Common myeloid progenitor, CD34-positive (primary cell): ENCODE measurements around the gene HIF1A.

Source experiments
- CTCF ChIA-PET: fragments of 350-600 bp; sonication (Branson Sonifier 250); formaldehyde crosslinking; loops from one replicate; lab custom pipeline; 2021; ENCODE audit warnings: antibody characterized with exemption; lab: Charles Lee
- POLR2A ChIA-PET: fragments of 350-600 bp; sonication (Branson Sonifier 250); formaldehyde crosslinking; loops from one replicate; lab custom pipeline; 2021; ENCODE audit warnings: antibody characterized with exemption; lab: Charles Lee
- DNase-seq, 3 donors: peaks; one replicate each; pipeline versions ENCODE4 v3.0.0 to v3.0.0-alpha.2; 2013
- H3K27ac ChIP-seq, 2 experiments: 1 replicate in 1 of 2; 2 replicates in 1 of 2; pipeline ENCODE4 v1.7.0; 2013; ENCODE audit warnings: inconsistent platforms in 2 of 2, low read length in 2 of 2, mild to moderate bottlenecking in 2 of 2, low read depth in 1 of 2, moderate library complexity in 1 of 2; ENCODE audit not compliant: severe bottlenecking in 2 of 2, insufficient read depth in 1 of 2, poor library complexity in 1 of 2
- H3K27me3 ChIP-seq, 5 experiments: replicated peaks in 2 of 5; 1 replicate in 3 of 5; 2 replicates in 2 of 5; pipeline versions ENCODE4 v1.6.1 to v1.7.0; 2013; ENCODE audit warnings: low read length in 4 of 5, mild to moderate bottlenecking in 2 of 5, moderate library complexity in 2 of 5, inconsistent platforms in 1 of 5; ENCODE audit not compliant: insufficient read depth in 5 of 5, control insufficient read depth in 4 of 5
- H3K36me3 ChIP-seq, 4 experiments: 1 replicate in 2 of 4; 2 replicates in 2 of 4; pipeline versions ENCODE4 v1.6.1 to v1.7.0; 2013; ENCODE audit warnings: low read length in 3 of 4, control low read depth in 1 of 4, mild to moderate bottlenecking in 1 of 4; ENCODE audit not compliant: control insufficient read depth in 4 of 4, insufficient read depth in 4 of 4
- H3K4me1 ChIP-seq, 4 experiments: 1 replicate in 3 of 4; 2 replicates in 1 of 4; pipeline versions ENCODE4 v1.6.1 to v1.7.1; 2013; ENCODE audit warnings: low read length in 3 of 4, mild to moderate bottlenecking in 3 of 4, control low read depth in 1 of 4, inconsistent platforms in 1 of 4, moderate library complexity in 1 of 4; ENCODE audit not compliant: control insufficient read depth in 4 of 4, insufficient read depth in 4 of 4; ENCODE audit errors: control extremely low read depth in 1 of 4
- H3K4me3 ChIP-seq, 7 experiments: 1 replicate in 4 of 7; 2 replicates in 3 of 7; pipeline versions ENCODE4 v1.5.1 to v1.7.0; 2013; ENCODE audit warnings: mild to moderate bottlenecking in 7 of 7, low read length in 6 of 7, moderate library complexity in 6 of 7, inconsistent platforms in 2 of 7, low read depth in 2 of 7, control low read depth in 1 of 7; ENCODE audit not compliant: insufficient read depth in 4 of 7, control insufficient read depth in 1 of 7; ENCODE audit errors: extremely low read depth in 1 of 7
- H3K9me3 ChIP-seq, 5 experiments: 1 replicate in 4 of 5; 2 replicates in 1 of 5; pipeline versions ENCODE4 v1.6.1 to v1.7.1; 2013; ENCODE audit warnings: low read length in 4 of 5, mild to moderate bottlenecking in 2 of 5, inconsistent platforms in 1 of 5, low read depth in 1 of 5, moderate library complexity in 1 of 5; ENCODE audit not compliant: control insufficient read depth in 4 of 5, insufficient read depth in 2 of 5; ENCODE audit errors: control extremely low read depth in 1 of 5
- WGBS: methylation state at CpG from one replicate; pipeline ENCODE4 v1.1.5; 2013; ENCODE audit not compliant: insufficient coverage; 5-methylcytosine and 5-hydroxymethylcytosine counted together

The HIF1A gene

DNA sequence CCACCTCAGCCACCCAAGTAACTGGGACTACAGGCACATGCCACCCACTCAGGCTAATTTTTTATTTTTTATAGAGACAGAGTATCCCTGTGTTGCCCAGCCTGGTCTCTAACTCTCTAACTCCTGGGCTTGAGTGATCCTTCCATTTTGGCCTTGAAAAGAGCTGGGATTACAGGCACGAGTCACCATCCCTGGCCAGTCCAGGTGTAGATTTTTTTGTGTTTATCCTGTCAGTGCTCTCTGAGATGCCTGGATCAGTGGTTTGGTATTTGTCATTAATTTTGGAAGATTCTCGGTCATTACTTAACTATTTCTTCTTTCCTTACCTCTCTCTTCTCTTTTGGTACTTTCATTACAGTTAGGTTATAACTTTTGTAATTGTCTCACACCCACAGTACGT, 5.3 kb upstream of the HIF1A start:
- no peaks in the 10 kb centered on the region for H3K36me3 ChIP-seq
- WGBS, result no CpG with 5 or more reads among the region's 3 CpGs
- no peaks in the 10 kb centered on the region for H3K27me3 ChIP-seq
- POLR2A ChIA-PET, result interaction anchor here (0.6 kb wide), 1 partner anchor 1586 kb away, joined by 4 read pairs; no protein-coding TSS in a partner anchor
- no peak overlapping the region for H3K27ac ChIP-seq
- CTCF ChIA-PET, result interaction anchor here (1.1 to 2.8 kb wide), 2 partner anchors 9 to 29 kb away, joined by 3 to 10 read pairs; no protein-coding TSS in a partner anchor
- no peak for DNase-seq
- H3K4me3 ChIP-seq, result no peak overlapping the region
- H3K4me1 ChIP-seq, result peaks cover 3 to 16% (median 4%) of the 10 kb centered on the region in 4 experiments
- no peaks in the 10 kb centered on the region for H3K9me3 ChIP-seq

DNA sequence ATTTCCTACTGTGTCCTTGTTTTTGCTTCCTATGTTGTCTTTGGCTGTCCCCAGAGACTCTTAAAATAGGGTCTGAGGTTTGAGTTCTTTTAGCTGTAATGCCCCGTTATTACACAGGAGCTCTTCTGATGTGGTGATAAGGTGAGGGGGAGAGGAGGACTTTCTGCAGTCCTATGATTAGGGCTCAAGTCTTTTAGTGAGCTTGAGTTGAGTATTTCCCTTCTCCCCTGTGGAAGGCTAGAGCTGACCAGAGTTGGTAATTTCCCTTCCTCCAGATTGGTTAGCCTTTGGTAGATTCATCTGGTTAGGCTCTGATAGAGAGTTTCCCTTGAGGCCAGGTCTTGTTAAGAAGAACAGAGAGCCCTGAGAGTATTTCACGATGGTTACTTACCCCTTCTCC, 4.3 kb upstream of the HIF1A start:
- Histone ChIP-seq H3K36me3 (no peaks in the 10 kb centered on the region), H3K4me1 (peaks cover 3 to 16% (median 4%) of the 10 kb centered on the region in 4 experiments), H3K27me3 (no peaks in the 10 kb centered on the region), H3K4me3 (no peak overlapping the region), H3K27ac (no peak overlapping the region), H3K9me3 (no peaks in the 10 kb centered on the region)
- no peak for DNase-seq
- 100% methylated on average over 1 of the region's 2 CpGs for WGBS
- CTCF ChIA-PET, result interaction anchor here (1.3 to 2.8 kb wide), 3 partner anchors 8 to 221 kb away, joined by 3 to 10 read pairs (median 4); no protein-coding TSS in a partner anchor
- POLR2A ChIA-PET, result no interaction called here

- Histone ChIP-seq H3K9me3 (no peaks in the 10 kb centered on the region), H3K27ac (no peak overlapping the region), H3K27me3 (no peaks in the 10 kb centered on the region), H3K4me1 (peaks cover 3 to 16% (median 4%) of the 10 kb centered on the region in 4 experiments), H3K36me3 (no peaks in the 10 kb centered on the region), H3K4me3 (no peak overlapping the region)
- DNase-seq, result no peak
- POLR2A ChIA-PET, result no interaction called here
- CTCF ChIA-PET, result interaction anchor here (0.9 to 2.8 kb wide), 4 partner anchors 9 to 222 kb away, joined by 3 to 10 read pairs (median 4); no protein-coding TSS in a partner anchor
Observed at GRCh38 chr14:61691495-61691894, 3.8 kb upstream of the HIF1A start.

- Histone ChIP-seq H3K4me3 (no peak overlapping the region), H3K9me3 (no peaks in the 10 kb centered on the region), H3K27ac (no peak overlapping the region), H3K27me3 (no peaks in the 10 kb centered on the region), H3K36me3 (no peaks in the 10 kb centered on the region), H3K4me1 (peaks cover 13 to 31% (median 23%) of the 10 kb centered on the region in 4 experiments)
- no peak for DNase-seq
- WGBS, result 100% methylated on average over 4 of the region's 6 CpGs
- ChIA-PET POLR2A (interaction anchor here (0.8 kb wide), 1 partner anchor 10 kb away, joined by 3 read pairs; no protein-coding TSS in a partner anchor), CTCF (interaction anchor here (1.0 to 1.2 kb wide), 2 partner anchors 11 to 22 kb away, joined by 3 to 4 read pairs; no protein-coding TSS in a partner anchor)
Observed at GRCh38 chr14:61694039-61694438, 1.3 kb upstream of the HIF1A start.

DNA sequence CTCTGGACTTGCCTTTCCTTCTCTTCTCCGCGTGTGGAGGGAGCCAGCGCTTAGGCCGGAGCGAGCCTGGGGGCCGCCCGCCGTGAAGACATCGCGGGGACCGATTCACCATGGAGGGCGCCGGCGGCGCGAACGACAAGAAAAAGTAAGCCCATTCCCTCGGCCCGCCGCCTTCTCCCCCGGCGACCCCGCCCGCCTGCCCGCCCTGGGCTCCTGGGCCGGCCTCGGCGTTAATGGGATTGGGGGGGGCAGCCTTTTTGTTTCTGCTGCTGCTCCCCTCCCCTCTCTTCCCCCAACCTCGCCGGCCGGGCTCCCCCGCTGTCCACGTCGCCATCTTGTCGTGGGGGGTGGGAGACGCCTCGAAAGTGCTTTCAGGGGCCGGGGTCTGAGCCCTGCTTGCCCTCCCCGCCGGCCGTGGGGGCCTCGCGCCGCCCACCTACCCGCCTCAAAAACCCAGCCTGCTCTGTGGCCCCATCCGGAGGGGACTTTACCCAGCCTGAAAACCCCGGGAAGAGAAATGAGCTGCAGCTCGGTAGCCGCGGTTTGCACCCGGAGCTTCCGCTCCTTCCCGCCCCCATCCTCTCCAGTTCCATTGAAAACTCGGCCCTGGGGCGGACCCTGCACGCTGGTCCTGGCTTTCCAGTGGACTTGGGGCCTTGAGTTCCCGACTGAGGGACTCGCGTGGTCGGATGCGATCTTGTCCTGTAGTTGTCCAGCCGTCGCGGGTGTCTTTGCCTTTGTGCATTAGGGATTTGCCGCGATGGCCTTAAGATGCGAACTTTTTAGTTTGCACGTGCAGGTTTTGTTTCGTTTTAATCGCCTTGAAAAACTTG, 598 bp downstream of the HIF1A start:
- Histone ChIP-seq H3K36me3 (peaks cover 0 to 5% (median under 1%) of the 10 kb centered on the region in 4 experiments), H3K27me3 (no peaks in the 10 kb centered on the region), H3K9me3 (no peaks in the 10 kb centered on the region), H3K27ac (peak overlapping the region; percentile 87 to 90), H3K4me1 (peaks cover 16 to 46% (median 36%) of the 10 kb centered on the region in 4 experiments), H3K4me3 (peak overlapping the region; percentile 94 to 100 (median 98))
- ChIA-PET POLR2A (interaction anchor here (1.3 to 1.6 kb wide), 2 partner anchors 24 to 219 kb away, joined by 6 to 8 read pairs; no protein-coding TSS in a partner anchor), CTCF (interaction anchor here (1.0 kb wide), 1 partner anchor 8 kb away, joined by 4 read pairs; no protein-coding TSS in a partner anchor)
- DNase-seq, result peak; percentile 25 to 69 (median 53)
- 0% methylated on average over 55 of the region's 70 CpGs for WGBS

GRCh38 chr14:61696753-61697318, 1.5 kb downstream of the HIF1A start:
- Histone ChIP-seq H3K27ac (peak overlapping the region; percentile 40 to 90), H3K36me3 (peaks cover 0 to 5% (median under 1%) of the 10 kb centered on the region in 4 experiments), H3K4me3 (peak overlapping the region in 6 of 7 experiments; percentile 97 to 100 (median 98)), H3K9me3 (no peaks in the 10 kb centered on the region), H3K27me3 (no peaks in the 10 kb centered on the region), H3K4me1 (peaks cover 16 to 44% (median 36%) of the 10 kb centered on the region in 4 experiments)
- WGBS, result no CpG with 5 or more reads among the region's 5 CpGs
- no peak for DNase-seq
- ChIA-PET POLR2A (interaction anchor here (2.3 kb wide), 1 partner anchor 23 kb away, joined by 6 read pairs; no protein-coding TSS in a partner anchor), CTCF (interaction anchor here (0.8 to 2.1 kb wide), 6 partner anchors 9 to 221 kb away, joined by 3 to 9 read pairs (median 6); no protein-coding TSS in a partner anchor)
